Esophagus squamous epithelium (tissue), 5 donors: ENCODE data around the gene ACSF3. TPM values are rescaled to one million over a fixed set of nuclear protein-coding genes. Genes with fewer than 3 reads are reported as not detected.
"Not testable (repeated sequence)": the region's sequence is repeated elsewhere in the genome, so short reads cannot be mapped to it uniquely, and the experiment has no call there.

Source experiments
- DNase-seq: peaks from one replicate; lab custom pipeline; 2025; lab: John Stamatoyannopoulos, UW
- H3K27ac ChIP-seq, 4 donors: fragments of 200-600 bp; sonication (generic); one replicate each; pipeline ENCODE4 v1.5.1; 2016 to 2019; ENCODE audit warnings: mild to moderate bottlenecking in 1 of 4
- H3K27me3 ChIP-seq, 4 donors: fragments of 200-600 bp; sonication (generic); 1 replicate in 3 of 4; 2 replicates in 1 of 4; pipeline versions ENCODE4 v1.5.1 to v1.6.0; 2017 to 2021; ENCODE audit warnings: antibody characterized with exemption in 1 of 4
- H3K36me3 ChIP-seq, 3 donors: fragments of 200-600 bp; sonication (generic); one replicate each; pipeline ENCODE4 v1.5.1; 2016 to 2019
- H3K4me1 ChIP-seq, 3 donors: fragments of 200-600 bp; sonication (generic); one replicate each; pipeline ENCODE4 v1.5.1; 2017 to 2019
- H3K4me3 ChIP-seq, 4 donors: fragments of 200-600 bp; sonication (generic); 1 replicate in 3 of 4; 2 replicates in 1 of 4; pipeline ENCODE4 v1.5.1; 2016 to 2019; ENCODE audit warnings: mild to moderate bottlenecking in 2 of 4, moderate library complexity in 1 of 4
- H3K9me3 ChIP-seq, 3 donors: fragments of 200-600 bp; sonication (generic); one replicate each; pipeline ENCODE4 v1.5.1; 2016 to 2019
- POLR2A ChIP-seq, 4 donors: fragments of 450-650 bp; IDR thresholded peaks; one replicate each; pipeline ENCODE4 v1.6.1; 2017; ENCODE audit warnings: antibody characterized with exemption in 4 of 4, mild to moderate bottlenecking in 4 of 4, moderate library complexity in 3 of 4
- WGBS, 2 donors: methylation state at CpG; one replicate each; pipeline ENCODE4 v1.1.5; 2018; 5-methylcytosine and 5-hydroxymethylcytosine counted together
- intact Hi-C: fragments of 100-400 bp; cut with DNase I; formaldehyde crosslinking; loops from one replicate; pipeline ENCODE4 v1.15.0; 2022
- total RNA-seq, 4 donors: library from RNA; depleted of rRNA; stranded (reverse); fragments of >200 nt; gene quantifications; one replicate each; pipeline ENCODE4 v1.1.0, GENCODE V29; 2016
- TF ChIP-seq, protein P1 (sequence below), 6 experiments: fragments of 450-650 bp in 4 of 6; fragments of 200-600 bp in 2 of 6; sonication (generic) in 2 of 6; IDR thresholded peaks; one replicate each; pipeline ENCODE4 v1.5.1; 2016 to 2019; ENCODE audit warnings: antibody characterized with exemption in 6 of 6, mild to moderate bottlenecking in 4 of 6, moderate library complexity in 4 of 6
- donor health status: DM: yes; HTN: yes; CAD: no.

The ACSF3 gene
- total RNA-seq, 4 donors from 2014 or later: 15.1 to 21.1 (median 17.4) TPM

GRCh38 chr16:89183463-89183862 lies 89.8 kb downstream of the ACSF3 start:
- Histone ChIP-seq H3K27me3 (peaks cover 0 to 64% (median 0%) of the 10 kb centered on the region in 4 donors), H3K4me3 (no peak overlapping the region), H3K27ac (no peak overlapping the region), H3K4me1 (peaks cover 0 to 3% (median 0%) of the 10 kb centered on the region in 3 donors), H3K36me3 (no peaks in the 10 kb centered on the region), H3K9me3 (no peaks in the 10 kb centered on the region)
- 20% methylated on average over 1 of the region's 13 CpGs; no CpG with 5 or more reads in 1 of the 2 donors for WGBS, 2 donors
- no peak for TF ChIP-seq POLR2A (IDR thresholded peaks at IDR 0.05)
- TF ChIP-seq, protein P1, sequence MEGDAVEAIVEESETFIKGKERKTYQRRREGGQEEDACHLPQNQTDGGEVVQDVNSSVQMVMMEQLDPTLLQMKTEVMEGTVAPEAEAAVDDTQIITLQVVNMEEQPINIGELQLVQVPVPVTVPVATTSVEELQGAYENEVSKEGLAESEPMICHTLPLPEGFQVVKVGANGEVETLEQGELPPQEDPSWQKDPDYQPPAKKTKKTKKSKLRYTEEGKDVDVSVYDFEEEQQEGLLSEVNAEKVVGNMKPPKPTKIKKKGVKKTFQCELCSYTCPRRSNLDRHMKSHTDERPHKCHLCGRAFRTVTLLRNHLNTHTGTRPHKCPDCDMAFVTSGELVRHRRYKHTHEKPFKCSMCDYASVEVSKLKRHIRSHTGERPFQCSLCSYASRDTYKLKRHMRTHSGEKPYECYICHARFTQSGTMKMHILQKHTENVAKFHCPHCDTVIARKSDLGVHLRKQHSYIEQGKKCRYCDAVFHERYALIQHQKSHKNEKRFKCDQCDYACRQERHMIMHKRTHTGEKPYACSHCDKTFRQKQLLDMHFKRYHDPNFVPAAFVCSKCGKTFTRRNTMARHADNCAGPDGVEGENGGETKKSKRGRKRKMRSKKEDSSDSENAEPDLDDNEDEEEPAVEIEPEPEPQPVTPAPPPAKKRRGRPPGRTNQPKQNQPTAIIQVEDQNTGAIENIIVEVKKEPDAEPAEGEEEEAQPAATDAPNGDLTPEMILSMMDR (IDR thresholded peaks at IDR 0.05): no peak
- no peak for DNase-seq
- intact Hi-C loops: no loop called here

DNA sequence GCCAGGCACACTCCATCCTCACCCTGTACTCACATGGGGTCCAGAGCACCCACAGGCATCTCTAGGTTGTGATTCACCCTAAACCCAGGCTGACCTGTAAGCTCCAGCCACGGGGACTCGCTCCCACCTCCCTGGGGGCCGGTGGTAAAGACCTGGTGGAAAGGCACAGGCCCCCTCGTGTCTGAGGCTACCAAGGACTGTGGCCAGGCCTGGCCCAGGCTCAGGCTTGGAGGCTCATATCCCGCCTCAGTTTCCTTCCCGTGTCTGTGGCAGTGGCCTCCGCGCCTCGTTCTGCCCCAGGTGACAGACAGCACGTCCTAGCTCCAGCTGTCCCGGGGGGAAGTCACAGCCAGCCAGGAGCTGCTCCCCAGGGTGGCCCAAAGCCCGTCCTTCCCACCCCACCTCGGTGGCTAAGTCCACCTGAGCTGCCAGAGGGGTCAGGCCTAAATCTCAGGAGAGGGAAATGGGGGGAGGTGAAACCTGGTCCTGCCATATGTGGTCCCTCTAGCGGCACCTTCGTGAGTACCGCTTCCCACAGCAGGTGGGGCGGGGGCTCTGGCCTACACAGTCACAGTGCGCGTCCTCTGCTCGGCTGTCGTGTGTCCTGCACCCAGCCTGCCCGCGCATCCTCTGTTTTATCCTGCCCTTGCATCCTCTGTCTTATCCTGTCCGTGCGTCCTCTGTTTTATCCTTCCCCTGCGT lies 90.5 kb downstream of the ACSF3 start:
- H3K4me3 ChIP-seq: no peak overlapping the region
- 55 to 75% methylated on average over 13 of the region's 26 CpGs for WGBS, 2 donors
- TF ChIP-seq, protein P1 (IDR thresholded peaks at IDR 0.05): no peak
- TF ChIP-seq POLR2A (IDR thresholded peaks at IDR 0.05): no peak
- H3K4me1 ChIP-seq: no peaks in the 10 kb centered on the region
- intact Hi-C loops: no loop called here
- H3K36me3 ChIP-seq: no peaks in the 10 kb centered on the region
- no peak for DNase-seq
- no peaks in the 10 kb centered on the region for H3K9me3 ChIP-seq
- peaks cover 0 to 57% (median 0%) of the 10 kb centered on the region in 4 donors for H3K27me3 ChIP-seq
- no peak overlapping the region for H3K27ac ChIP-seq

DNA sequence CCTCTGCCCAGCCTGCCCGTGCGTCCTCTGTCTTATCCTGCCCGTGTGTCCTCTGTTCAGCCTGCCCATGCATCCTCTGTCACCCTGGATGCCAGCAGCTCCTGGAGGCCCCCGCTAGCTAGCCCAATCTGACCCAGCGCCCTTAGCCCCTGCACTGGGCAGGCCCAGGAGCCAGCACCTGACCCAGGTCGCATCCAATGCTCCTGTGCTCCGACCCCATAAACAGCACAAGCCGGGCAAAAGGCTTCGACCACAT lies 91.0 kb downstream of the ACSF3 start:
- H3K4me1 ChIP-seq: no peaks in the 10 kb centered on the region
- no peak overlapping the region for H3K4me3 ChIP-seq
- WGBS, 2 donors: 54 to 68% methylated on average over 3 to 8 of the region's 9 CpGs
- DNase-seq: no peak
- no peak for TF ChIP-seq POLR2A (IDR thresholded peaks at IDR 0.05)
- TF ChIP-seq, protein P1 (IDR thresholded peaks at IDR 0.05): no peak
- intact Hi-C loops: no loop called here
- peaks cover 0 to 52% (median 0%) of the 10 kb centered on the region in 4 donors for H3K27me3 ChIP-seq
- H3K9me3 ChIP-seq: no peaks in the 10 kb centered on the region
- no peaks in the 10 kb centered on the region for H3K36me3 ChIP-seq
- no peak overlapping the region for H3K27ac ChIP-seq

DNA sequence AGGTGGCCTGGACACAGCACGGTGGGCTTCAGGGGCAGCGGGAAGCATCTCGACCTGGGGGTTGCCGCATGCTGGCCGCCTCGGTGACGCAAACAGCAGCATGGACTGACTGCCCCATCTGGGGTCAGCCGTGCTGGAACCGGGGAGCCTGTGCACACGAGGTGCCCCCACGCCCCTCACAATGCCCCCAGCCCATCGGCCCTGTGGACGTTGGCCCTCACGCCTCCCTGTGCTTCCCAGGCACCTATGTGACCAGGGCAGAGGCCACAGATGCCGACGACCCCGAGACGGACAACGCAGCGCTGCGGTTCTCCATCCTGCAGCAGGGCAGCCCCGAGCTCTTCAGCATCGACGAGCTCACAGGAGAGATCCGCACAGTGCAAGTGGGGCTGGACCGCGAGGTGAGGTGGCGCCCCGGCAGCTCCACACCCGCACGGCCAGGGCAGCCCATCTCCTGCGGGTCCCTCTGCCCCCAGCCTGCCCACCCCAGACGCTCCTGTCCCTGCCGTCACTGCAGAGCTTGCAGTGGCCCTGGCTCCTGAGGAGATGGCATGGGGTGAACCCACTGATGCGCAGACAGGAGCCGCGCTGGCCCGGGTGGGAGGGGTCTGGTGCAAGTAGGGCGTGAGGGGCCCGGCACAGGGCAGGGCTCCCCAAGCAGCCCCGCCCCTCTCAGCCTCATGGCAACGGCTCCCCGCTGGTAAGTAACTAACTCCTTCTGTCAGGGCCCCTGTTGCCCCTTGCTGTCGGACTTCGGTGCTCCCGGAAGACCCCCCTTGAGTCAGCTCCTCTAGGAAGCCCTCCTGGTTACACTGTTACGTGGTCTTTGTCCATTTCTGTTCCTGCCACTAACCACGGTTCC lies 91.5 kb downstream of the ACSF3 start:
- H3K9me3 ChIP-seq: no peaks in the 10 kb centered on the region
- no peak overlapping the region for H3K27ac ChIP-seq
- peaks cover 0 to 47% (median 0%) of the 10 kb centered on the region in 4 donors for H3K27me3 ChIP-seq
- 59 to 100% methylated on average over 1 to 25 of the region's 48 CpGs for WGBS, 2 donors
- no peak for TF ChIP-seq POLR2A (IDR thresholded peaks at IDR 0.05)
- TF ChIP-seq, protein P1 (IDR thresholded peaks at IDR 0.05): no peak
- no peaks in the 10 kb centered on the region for H3K4me1 ChIP-seq
- no peak for DNase-seq
- H3K36me3 ChIP-seq: no peaks in the 10 kb centered on the region
- intact Hi-C loops: no loop called here
- H3K4me3 ChIP-seq: no peak overlapping the region

DNA sequence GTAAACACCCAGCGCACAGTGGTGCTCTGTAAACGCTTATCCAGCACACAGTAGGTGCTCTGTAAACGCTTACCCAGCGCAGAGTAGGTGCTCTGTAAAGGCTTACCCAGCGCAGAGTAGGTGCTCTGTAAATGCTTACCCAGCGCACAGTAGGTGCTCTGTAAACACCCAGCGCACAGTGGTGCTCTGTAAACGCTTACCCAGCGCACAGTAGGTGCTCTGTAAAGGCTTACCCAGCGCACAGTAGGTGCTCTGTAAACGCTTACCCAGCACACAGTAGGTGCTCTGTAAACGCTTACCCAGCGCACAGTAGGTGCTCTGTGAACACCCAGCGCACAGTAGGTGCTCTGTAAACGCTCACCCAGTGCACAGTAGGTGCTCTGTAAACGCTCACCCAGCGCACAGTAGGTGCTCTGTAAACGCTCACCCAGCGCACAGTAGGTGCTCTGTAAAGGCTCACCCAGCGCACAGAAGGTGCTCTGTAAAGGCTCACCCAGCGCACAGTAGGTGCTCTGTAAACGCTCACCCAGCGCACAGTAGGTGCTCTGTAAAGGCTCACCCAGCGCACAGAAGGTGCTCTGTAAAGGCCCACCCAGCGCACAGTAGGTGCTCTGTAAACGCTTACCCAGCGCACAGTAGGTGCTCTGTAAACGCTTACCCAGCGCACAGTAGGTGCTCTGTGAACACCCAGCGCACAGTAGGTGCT lies 92.4 kb downstream of the ACSF3 start:
- DNase-seq, H3K4me1 ChIP-seq, H3K36me3 ChIP-seq, H3K9me3 ChIP-seq, H3K27ac ChIP-seq, intact Hi-C loops, H3K4me3 ChIP-seq: not testable (repeated sequence)
- 93 to 100% methylated on average over 1 to 25 of the region's 30 CpGs for WGBS, 2 donors
- peaks cover 0 to 38% (median 0%) of the 10 kb centered on the region in 4 donors for H3K27me3 ChIP-seq

GRCh38 chr16:89186593-89187031 lies 93.0 kb downstream of the ACSF3 start:
- intact Hi-C loops, DNase-seq, H3K4me3 ChIP-seq, H3K27ac ChIP-seq, H3K9me3 ChIP-seq, H3K4me1 ChIP-seq, H3K36me3 ChIP-seq: not testable (repeated sequence)
- H3K27me3 ChIP-seq: peaks cover 0 to 38% (median 0%) of the 10 kb centered on the region in 4 donors
- WGBS, 2 donors: 92 to 93% methylated on average over 5 to 14 of the region's 20 CpGs
